DND-41 (cell line): ENCODE measurements around the gene SIRPA.

ENCODE experiments used
- CTCF ChIP-seq: IDR thresholded peaks from 2 replicates; pipeline ENCODE4 v1.5.1; 2012; ENCODE audit warnings: borderline replicate concordance, low read length, moderate library complexity, mild to moderate bottlenecking; ENCODE audit not compliant: poor library complexity, severe bottlenecking; ENCODE audit errors: extremely low read depth
- EZH2 ChIP-seq: IDR thresholded peaks from 3 replicates; pipeline ENCODE4 v1.6.1; 2012; ENCODE audit warnings: borderline replicate concordance, low read depth, mild to moderate bottlenecking, moderate library complexity, low read length, inconsistent platforms; ENCODE audit not compliant: severe bottlenecking

DNA sequence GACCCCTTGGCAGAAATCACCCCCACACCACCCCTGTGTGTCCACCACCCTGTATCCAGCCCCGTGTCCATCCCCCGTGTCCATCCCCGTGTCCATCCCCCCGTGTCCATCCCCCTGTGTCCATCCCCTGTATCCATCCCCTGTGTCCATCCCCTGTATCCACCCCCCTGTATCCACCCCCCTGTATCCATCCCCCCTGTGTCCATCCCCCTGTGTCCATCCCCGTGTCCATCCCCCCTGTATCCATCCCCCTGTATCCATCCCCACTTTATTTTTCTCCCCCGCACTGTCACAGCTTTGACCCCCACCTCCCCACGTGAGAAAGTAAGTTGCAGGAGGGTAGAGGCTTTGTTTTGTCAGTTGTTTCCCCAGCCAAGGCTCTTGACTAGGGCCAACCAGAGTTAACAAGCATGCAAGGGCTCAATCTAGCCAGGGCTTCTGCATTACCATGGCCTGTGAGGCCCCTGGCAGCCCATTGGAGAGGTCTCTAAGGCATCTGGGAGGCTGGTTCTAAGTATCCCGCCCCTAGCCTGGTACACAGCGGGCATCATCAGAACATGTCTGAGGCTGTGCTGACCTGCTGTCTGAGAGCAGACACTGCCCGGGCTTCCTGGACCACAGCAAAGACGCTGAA lies 18.1 kb upstream of the SIRPA start:
- TF ChIP-seq CTCF (no peak), EZH2 (no peak)
